GM19351 (cell line): ENCODE data around the gene ZBTB20.

Experiments used
- ATAC-seq: cut with Tn5 transposase; IDR thresholded peaks from one replicate; pipeline ENCODE4 v1.9.1; 2021; ENCODE audit warnings: mild to moderate bottlenecking, moderate library complexity; ENCODE audit not compliant: unreplicated experiment

ZBTB20 gene

GRCh38 chr3:114318295-114318694, 828.8 kb downstream of the ZBTB20 start:
- ATAC-seq, result no peak

GRCh38 chr3:114314282-114314681, 832.8 kb downstream of the ZBTB20 start:
- no peak for ATAC-seq

GRCh38 chr3:114313426-114313825, 833.7 kb downstream of the ZBTB20 start:
- no peak for ATAC-seq

GRCh38 chr3:114310695-114311094, 836.4 kb downstream of the ZBTB20 start:
- no peak for ATAC-seq

- peak; percentile 82 for ATAC-seq
Measured at GRCh38 chr3:114308830-114309229, 838.3 kb downstream of the ZBTB20 start.

- peak; percentile 7 for ATAC-seq
Measured at GRCh38 chr3:114308377-114308776, 838.7 kb downstream of the ZBTB20 start.

- ATAC-seq, result no peak
Measured at GRCh38 chr3:114307832-114308231, 839.3 kb downstream of the ZBTB20 start.

- ATAC-seq, result peak; percentile 58
Measured at GRCh38 chr3:114307222-114307830, 839.8 kb downstream of the ZBTB20 start.

- peak; percentile 45 for ATAC-seq
Measured at GRCh38 chr3:114299941-114300624, 847.0 kb downstream of the ZBTB20 start.

GRCh38 chr3:114299421-114299820, 847.7 kb downstream of the ZBTB20 start:
- no peak for ATAC-seq

- ATAC-seq, result no peak
Measured at GRCh38 chr3:114295946-114296345, 851.1 kb downstream of the ZBTB20 start.

GRCh38 chr3:114294940-114295480, 852.1 kb downstream of the ZBTB20 start:
- no peak for ATAC-seq

GRCh38 chr3:114293838-114294535, 853.1 kb downstream of the ZBTB20 start, which contains the start of gene TIGIT:
Gene TIGIT (plus strand): TSS chr3:114294028. CDS start chr3:114294062, 34 bp downstream.
- ATAC-seq, result no peak

- ATAC-seq, result peak; percentile 92
Measured at GRCh38 chr3:114290911-114291901, 855.9 kb downstream of the ZBTB20 start.

GRCh38 chr3:114286266-114286665, 860.8 kb downstream of the ZBTB20 start:
- no peak for ATAC-seq

GRCh38 chr3:114285648-114286230, 861.3 kb downstream of the ZBTB20 start:
- ATAC-seq, result no peak

- ATAC-seq, result no peak
Measured at GRCh38 chr3:114284644-114285043, 862.4 kb downstream of the ZBTB20 start.
